ENCODE measurements around the gene HIF3A.

Gene HIF3A

DNA sequence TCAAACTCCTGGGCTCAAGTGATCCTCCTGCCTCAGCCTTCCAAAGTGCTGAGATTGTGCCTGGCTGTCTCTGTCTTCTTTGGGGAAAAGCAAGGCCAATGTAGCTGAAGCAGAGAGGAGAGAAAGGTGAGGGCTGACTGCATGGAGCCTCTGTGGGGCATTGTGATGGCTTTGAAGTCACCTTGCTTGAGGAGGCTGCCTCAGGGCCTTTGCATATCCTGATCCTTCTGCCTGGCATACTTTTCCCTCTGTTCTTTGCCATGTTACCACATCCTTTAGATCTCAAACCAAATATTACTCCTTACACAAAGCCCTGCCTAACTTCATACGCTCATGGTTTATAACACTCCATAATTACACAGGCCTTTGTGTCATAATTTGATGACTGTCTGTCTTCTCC is 40.6 kb downstream of the HIF3A start:
- DNase-seq = no peak

DNA sequence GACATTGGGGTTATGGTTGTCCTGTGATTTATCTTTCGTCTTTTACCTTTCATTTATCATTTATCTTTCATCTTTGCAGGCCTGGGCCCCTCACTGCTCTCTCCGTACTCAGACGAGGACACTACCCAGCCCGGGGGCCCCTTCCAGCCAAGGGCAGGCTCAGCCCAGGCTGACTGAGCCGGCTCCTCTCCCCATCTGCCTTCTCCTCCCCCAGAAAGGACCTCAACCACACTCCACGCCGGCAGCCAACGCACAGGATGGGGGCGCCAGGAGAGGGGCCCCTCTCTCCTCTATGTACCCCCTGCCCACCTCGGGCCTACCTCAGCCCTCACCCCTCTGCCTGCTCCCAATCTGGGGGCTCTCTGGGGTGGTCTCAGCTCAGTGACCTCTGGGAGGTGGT is 42.6 kb downstream of the HIF3A start:
- DNase-seq = no peak

DNA sequence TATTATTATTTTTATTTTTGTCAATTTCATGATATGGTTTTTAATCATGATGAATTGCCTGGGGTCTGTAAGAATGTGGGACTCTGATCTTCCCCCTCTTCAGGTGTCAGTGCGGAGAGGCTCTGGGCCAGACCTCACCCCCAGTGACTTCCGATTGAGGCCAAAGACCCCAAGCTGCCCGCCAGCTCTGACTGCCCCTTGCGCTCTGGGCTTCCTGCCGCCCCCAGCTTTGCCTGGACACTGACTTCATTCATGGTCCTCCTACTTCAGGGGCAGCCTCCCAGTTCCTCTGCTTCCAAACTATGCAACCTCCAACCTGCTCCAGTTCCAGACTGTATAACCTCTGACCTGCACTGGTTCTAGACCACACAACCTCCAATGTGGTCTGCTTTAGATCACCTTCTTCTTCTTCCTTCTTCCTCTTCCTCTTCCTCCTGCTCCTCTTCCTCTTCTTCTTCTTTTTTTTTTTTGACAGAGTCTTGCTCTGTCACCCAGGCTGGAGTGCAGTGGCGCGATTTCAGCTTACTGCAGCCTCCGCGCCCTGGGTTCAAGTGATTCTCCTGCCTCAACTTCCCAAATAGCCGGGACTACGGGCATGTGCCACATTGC is 43.3 kb downstream of the HIF3A start:
- DNase-seq = no peak

DNA sequence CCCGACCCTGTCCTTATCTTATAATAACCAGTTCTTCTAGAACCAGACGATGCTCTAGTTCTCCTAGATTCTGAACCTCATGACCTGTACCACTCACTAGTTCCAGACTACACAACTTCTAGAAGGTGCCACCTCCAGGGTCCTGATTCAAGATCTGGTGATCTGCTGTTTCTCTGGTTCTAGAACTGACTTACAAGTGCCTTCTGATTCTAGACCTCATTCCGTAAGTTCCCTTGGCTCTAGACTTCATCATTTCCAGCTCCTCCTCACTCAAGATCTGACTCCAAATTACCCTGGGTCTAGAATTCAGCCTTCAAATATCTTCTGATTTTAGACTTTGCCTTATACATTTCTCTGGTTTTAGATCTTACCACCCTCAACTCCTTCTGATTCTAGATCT is 45.1 kb downstream of the HIF3A start:
- no peak for DNase-seq

DNA sequence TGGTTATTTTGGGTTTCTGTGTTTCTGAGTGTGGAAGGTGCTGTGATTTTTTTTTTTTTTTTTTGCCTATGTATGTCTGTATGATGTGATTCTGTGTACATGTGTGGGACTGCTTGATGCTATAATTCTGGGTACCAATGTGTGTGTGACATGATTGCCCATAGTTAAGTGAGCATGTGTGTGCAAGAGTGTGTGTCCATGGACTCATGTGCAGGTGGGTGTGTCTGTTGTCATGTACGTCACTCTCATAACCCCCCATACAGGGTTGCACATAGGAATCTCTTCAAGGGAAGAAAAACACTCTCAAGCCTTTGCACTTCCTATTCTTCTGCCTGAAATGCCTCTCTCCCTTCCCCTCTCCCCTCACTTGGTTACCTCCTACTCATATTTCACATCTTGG is 47.5 kb downstream of the HIF3A start:
- DNase-seq = no peak

DNA sequence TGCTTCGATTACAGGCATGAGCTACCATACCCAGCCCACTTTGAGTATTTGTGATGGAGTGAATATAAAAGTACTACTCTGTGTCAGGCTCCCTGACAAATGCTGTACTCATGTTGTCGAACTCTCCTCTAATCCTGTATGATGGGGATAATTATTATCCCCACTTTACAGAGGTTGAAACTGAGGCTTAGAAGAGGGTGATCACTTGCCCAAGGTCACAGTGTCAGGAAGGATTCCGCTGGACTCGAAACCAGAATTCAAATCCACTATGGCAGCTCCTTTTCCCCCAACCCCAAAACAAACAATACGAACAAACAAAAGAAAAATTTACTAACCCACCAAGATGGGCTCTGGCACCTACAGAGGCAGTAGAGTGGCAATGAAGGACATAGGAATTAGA is 48.3 kb downstream of the HIF3A start:
- no peak for DNase-seq

DNA sequence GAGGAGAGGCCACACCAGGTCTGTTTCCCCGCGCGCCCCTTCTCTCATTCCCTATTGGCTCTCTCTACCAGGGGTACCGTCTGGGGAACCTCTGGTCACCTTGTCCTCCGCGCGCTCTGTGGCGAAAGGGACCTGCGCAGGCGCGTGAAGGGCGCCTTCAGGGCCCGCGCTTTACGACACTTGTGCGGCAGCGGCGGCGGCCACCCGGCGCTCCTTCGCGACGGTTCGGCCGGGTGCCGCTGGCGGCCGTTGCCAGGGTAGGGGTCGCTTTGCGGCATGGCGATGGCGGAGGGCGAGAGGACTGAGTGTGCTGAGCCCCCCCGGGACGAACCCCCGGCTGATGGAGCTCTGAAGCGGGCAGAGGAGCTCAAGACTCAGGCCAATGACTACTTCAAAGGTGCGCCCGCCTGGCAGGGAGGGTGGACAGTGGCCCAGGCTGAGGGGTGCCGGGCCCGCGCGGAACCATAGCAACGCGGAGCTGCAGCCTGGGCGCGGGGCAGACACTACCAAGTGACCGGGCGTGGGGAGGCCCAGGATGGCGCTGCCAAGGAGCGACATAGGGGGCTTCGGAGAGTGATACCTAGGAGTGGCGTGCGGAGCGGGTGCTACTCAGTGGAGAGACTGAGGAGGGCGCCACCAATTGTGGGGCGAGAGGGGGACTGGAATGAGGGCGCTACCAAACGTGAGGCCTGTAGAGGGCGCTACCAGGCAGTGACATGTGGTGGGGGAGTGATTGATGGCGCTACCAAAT is 50.2 kb downstream of the HIF3A start, which contains the start of gene PPP5C:
Gene PPP5C, plus strand, starts transcription at position 267 of the 751 bp plus-strand sequence. Its CDS starts 10 bp downstream, at position 277.
- peak; percentile 94 for DNase-seq

DNA sequence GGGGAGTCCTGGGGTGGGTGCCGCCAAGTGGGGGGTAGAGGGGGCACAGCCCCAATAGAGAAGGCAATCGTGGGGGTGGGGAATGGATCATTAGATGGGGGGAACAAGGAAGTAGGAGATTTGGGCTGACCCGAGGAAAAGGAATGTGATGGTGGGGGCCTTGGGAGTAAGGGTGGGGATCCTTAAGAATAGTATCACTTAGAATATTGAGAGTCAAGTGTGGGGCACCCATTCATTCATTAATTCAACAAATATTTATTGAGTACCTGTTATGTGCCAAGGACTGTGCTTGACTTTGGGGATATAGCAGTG is 50.7 kb downstream of the HIF3A start:
- DNase-seq = no peak

DNA sequence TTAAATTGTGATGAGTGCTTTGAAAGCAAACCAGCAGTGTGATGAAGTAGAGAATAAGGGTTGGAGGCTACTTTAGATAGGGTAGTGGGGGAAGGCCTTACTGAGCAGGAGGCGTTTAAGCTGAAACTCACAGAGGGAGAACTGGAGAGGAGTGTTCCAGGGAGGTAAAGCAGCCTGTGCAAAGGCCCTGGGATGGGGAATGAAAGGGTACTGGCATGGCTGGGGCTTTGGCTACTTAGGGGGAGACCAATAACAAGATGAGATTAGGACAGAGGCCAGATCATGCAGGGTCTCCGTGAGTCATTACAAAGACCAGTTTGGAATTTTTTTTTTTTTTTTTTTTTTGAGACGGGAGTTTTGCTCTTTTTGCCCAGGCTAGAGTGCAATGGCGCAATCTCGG is 51.1 kb downstream of the HIF3A start:
- DNase-seq = no peak

DNA sequence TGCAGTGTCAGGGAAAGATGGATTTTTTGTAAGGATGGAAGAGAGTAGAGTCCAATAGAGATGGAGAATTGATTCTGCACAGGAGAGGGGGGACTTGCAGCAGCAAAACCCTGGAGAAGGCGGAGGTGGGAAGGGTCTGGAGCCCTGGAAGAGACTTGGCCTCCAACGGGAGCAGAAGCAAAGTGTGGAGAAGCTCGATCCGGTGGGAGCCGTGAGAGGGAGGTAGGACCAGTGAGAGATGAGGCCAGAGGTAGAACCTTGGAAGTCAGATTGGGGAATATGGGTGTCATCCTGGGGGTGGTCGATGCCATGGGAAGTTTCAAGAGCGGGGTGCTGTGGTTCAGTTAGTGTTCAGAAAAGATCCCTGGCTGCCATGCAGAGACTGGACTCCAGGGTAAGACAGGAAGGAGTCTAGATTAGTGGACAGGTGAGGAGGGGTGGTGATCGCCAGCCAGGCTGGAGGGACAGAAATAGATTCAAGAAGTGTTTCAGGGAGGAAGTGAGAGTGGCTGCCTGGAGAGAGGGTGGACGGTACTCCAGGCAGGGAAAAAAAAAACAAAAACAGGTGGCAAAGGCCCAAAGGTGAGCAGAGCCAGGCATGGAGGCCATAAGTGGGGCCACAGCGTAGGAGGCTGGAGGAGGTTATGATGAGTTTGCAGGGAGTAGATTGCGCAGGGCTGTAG is 52.6 kb downstream of the HIF3A start:
- DNase-seq = no peak

DNA sequence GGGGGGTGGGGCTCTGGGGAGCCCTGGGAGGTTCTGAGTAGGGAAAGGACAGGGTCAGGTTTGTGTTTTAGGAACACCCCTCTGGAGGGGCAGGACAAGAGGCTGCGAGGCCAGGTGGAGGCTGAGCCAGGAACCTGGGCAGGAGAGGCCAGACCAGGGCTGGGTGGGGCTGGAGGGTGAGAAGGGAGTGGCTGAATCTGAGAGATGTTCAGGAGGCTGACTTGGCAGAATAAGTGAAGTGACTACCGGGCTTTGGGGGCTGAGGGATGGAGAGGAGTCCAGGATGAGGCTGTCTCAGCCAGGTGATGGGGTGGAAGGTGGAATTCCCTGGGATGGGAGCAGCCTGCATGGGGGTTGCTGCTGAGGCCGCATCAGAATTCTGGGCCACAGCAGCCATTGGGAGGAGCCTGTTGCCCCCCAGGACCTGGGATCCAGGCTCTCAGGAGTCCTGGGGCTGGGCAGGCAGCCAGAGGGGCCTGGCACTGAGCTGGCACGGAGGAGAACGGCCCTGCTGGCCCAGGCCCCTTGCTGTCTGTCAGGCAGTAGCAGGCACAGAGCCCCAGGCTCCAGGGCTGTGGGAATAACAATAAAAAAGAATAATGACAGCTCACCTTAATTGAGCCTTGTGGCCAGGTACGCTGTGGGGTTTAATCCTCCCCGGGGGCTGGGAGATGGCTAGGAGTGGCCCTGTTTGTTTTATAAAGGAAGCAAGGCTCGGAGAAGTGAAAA is 53.4 kb downstream of the HIF3A start:
- DNase-seq = no peak

DNA sequence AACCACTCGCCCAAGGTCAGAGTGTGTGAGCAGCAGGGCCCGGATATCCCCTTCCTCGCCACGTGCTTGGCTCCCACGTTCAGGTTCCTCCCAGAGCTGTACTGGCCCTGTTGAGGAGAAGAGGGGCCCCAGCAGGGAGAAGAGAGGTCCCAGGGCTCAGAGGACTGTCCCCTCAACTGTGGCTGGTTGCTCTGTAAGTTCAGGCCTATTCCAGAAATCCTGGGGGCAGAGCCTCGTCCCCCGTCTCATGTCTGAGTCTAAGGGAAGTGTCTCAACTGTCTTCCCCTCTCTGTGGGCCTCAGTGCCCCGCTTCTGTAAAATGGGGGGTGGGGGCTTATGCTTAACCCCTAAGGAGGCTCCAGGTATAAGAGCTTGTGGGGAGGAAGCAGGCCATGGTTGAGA is 53.9 kb downstream of the HIF3A start:
- DNase-seq = no peak

DNA sequence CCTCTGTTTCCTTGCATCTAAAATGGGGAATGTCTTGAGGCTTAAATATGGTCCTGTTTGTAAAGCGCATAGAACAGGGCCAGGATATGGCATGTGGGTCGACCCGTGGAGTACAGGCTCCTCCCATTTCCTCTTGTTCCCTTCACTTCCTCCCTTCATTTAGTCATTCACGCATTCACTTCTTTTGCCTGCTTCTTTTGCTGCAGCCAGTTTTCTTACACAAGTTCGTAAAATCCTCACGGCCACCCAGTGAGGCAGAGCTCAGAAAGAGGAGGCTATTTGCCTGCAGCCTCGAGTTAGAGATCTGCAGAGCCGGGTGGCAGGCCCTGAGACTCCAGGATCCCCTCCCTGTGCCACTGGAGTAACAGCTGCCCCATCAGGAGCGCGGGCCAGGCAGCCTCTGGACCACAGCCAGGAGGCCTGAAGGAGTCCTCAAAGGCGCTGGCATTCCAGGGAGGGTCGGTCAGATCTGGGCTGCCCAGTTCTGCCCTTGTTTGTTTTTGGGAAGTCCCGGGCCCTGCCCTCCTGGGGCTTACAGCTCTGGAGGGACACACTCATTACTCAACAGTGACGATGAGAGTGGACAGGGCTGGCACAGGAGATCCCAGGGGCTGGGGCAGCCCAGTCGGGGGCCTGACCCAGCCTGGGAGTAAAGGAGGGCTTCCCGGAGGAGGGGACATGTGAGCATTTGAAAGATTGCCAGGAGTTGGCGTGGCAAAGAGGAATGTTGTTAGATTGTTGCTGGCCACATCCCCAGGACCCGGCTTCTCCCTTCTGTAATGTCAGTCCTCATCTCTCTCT is 54.6 kb downstream of the HIF3A start:
- no peak for DNase-seq

DNA sequence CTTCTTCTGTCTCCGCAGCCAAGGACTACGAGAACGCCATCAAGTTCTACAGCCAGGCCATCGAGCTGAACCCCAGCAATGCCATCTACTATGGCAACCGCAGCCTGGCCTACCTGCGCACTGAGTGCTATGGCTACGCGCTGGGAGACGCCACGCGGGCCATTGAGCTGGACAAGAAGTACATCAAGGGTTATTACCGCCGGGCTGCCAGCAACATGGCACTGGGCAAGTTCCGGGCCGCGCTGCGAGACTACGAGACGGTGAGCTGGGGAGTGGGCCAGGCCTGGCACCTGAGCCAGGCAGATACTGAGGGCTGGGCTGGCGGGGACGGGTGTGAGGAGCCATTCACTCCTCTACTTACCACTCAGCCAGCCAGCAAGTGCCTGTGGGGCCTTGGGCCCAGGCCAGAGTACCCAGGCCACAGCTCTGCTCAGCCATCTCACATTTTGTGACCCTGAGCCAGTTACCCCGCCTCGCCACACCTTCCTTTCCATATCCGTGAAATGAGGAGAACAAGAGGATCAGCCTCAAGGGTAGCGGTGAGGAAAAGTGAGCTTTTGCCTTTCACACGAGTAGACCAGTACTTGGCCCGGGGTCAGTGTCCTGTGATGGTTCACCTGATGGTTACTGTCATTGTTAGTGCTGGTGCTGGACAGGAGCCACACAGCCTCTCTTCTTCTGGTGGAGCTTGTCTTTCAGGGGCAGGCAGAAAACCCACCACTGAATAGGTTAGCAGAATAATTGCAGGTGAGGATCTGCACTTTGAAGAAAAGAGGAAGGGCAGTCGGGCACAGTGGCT is 57.1 kb downstream of the HIF3A start:
- DNase-seq = no peak

DNA sequence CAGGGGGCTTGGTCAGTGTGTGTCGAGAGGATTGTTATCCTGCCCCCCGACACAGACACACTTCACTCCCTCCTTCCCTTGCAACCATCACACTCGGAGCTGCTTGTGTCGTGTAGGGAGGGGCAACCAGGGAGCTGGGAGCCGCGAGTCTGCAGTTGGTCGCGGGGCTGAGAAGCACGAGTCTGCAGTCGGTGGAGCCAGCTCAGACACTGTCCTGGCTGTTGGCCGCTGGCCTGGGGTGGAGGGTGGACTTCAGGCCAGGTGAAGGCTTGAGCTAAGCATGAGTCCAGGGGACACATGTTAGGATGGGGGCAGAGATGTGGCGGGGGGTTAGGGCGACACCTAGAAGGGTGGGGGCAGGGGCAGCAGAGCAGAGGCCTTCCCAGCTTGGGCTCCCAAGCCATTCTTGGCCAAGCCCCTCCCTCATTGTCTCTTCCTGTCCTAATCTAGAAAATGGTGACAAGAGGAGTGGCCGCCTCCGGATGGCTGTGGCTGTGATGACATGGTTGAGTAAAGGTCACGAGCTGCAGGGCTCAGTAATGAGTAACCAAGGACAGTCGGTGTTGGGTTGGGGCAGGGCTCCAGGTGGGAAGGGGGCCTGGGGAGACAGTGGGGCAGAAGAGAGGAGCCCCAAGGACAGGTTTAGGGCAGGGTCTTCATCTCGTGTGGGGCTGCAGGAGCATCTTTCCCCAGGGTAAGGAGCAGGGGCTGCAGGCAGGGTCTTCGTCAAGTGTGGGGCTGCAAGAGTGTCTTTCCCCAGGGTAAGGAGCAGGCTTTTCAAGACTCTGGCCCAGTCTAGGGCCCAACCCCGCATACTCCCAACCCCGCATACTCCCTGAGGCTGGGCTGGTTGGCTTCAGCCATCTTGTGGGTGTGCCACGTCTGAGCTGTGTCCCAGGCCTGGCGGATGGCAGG is 58.6 kb downstream of the HIF3A start:
- no peak for DNase-seq

DNA sequence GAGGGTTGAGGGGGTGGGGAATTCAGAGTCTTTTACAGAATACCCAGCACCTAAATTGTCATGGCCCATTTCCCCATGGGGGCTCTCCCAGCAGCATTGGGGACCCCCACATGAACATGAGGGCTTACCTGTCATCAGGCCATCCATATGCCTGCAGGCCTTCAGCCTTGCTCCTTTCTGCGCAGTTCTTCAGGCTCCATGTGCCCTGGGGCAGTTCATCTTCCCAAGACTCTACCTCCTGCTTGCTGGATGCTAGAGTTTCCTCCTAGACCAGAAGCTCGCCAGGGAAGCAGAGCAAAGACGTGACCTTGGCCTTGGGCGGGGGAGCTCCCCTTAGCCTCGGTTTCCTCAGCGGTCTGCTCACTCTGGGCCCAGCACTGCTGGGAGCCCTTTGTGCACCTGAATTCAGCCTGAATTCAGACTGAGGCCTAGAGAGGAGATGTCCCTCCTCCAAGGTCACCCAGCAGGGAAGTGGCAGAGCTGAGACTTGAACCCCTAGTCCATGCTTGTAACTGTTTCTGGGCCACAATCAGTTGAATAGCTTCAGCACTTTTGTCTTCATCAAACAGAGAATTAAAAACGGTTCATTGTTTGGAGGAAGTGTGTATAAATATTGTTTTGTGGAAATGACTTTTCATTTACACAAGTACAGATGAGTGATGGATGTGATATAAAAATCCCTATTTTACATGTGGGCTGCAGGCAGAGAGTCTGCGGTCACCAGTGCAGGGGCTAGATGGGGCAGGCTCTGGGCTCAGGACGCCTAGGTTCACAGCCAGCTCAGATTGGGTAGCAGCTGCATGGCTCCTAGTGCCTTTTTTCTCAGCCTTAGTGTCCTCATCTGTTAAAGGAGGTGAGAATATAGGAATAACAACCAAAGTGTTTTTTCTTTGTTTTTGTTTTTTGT is 59.6 kb downstream of the HIF3A start:
- no peak for DNase-seq

DNA sequence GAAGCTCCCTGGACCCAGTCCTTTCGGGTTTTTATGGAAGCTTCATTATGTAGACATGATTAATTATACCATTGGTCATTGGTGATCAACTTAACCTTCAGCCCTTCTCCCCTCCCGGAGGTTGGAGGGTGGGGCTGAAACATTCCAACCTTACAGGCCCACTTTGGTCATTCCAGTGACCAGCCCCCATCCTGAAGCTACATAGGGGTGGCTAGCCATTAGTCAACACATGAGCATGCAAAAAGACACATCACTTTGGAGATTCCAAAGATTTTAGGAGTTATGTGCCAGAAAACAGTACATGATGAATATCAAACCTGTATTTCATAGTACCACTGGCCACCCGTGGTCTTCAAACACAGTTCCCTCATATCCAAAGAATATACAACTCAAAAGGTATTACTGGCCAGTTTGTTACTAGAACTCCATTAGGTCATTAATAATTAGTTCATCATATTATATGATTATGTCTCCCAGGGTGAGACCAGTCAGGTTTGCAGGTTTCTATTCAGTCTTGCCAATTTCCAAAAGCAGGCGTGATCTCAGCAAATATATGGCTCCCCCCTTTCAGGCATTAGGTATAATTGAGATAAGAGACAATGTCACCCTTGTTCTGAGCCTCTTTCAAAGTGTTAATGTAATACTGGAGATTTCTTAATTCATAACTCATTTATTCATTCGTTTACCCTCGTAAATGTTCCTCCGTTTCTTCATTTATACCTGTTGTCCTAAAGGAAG is 61.2 kb downstream of the HIF3A start:
- no peak for DNase-seq

DNA sequence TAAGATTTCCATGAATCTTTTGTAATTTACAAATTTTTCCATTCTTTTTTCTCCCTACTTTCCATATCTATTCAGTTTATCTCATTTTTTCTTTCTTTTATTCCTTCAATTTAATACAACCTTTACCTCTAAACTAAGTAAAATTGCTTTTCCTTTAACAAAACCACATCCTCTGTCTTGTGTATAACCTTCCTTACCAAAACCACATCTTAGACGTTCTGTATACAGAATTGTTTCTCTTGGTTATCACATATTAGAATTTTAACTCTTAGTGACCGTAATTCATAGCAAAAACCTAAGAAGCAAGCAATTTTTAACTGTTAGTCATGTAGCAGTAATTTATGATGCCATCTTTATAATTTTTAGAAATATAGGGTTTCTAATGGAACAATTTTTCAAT is 65.1 kb downstream of the HIF3A start:
- no peak for DNase-seq

DNA sequence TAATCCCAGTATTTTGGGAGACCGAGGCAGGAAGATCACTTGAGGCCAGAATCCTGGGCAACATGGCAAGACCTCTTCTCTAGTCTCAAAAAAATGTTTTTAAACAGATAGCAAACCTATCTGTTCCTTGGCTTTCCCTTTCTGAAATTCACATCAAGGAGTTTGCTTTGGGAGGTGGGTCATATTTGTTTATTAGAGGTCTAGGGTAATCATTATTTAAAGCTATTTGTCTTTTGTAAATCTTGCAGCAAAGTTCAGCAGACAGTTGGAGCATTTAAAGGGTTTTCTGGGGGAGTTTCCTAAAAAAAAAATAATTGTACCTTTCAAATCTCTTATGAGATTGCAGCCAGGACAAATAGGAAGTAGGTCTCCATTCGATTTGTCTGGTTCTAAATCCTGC is 67.5 kb downstream of the HIF3A start:
- DNase-seq = no peak

Measured in NCI-H748 treated with DMSO at 0.1 percent for 48 hours (cell line).